ENCODE results near the gene MUTYH. TPM values are rescaled to one million over a fixed set of nuclear protein-coding genes. Genes with fewer than 3 reads are reported as not detected.

The MUTYH gene
- total and polyA plus RNA-seq, 2 of the 8 experiments (the other 6 are each of a cell fraction or from before 2014, with no cell fraction given) = 51.9 to 65.7 TPM

DNA sequence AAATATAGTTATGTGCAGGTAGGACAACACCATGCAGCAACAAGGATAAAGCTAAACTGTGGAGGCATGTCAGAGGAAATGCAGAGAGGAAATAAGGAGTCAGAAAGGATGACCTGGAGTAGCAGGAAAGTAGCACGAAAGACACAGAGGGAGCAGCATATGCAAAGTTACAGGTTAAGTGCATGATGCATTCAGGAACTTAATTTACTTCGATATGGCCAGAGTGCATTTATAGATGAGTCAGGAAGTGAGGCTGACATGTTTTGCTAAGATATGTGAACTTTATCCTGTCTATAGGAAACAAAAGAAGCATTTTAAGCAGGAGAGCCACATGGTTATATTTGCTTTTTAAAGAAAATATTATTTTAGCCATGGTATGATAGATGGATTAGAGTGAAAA lies 15.4 kb upstream of the MUTYH start:
- no peak overlapping the region for H3K23ac ChIP-seq (ENCODE audit: insufficient read length)
- no peak overlapping the region for H3K4me2 ChIP-seq (ENCODE audit: insufficient read depth in 1 of 2, low read depth in 2 of 2, low read length in 2 of 2)
- no peaks in the 10 kb centered on the region for H3K9me3 ChIP-seq (ENCODE audit: insufficient read depth in 2 of 2, low read depth in 1 of 2, low read length in 1 of 2)
- H2AK5ac ChIP-seq (ENCODE audit: low read depth, low read length) = no peak overlapping the region
- peaks cover 0 to 2% of the 10 kb centered on the region in 2 experiments for H4K20me1 ChIP-seq (replicated peaks in 1 of 2; ENCODE audit: control insufficient read depth in 1 of 2, insufficient read depth in 2 of 2, low read length in 2 of 2)
- POLR2A ChIA-PET (ENCODE audit: partially characterized antibody) = interaction anchor here (1.3 to 14.2 kb wide), 3 partner anchors 12 to 30 kb away, joined by 3 to 162 read pairs (median 3); partner anchors contain the start of genes MUTYH and TOE1
- H2BK12ac ChIP-seq (ENCODE audit: low read depth, low read length) = no peak overlapping the region
- no peak overlapping the region for H3K4ac ChIP-seq (replicated peaks; ENCODE audit: insufficient read length, low read depth, low read length)
- no peaks in the 10 kb centered on the region for H3K27me3 ChIP-seq (replicated peaks in 1 of 4; ENCODE audit: control insufficient read depth in 3 of 4, extremely low read depth in 1 of 4, insufficient read depth in 3 of 4, low read length in 3 of 4)
- no peak overlapping the region for H2BK15ac ChIP-seq (ENCODE audit: low read length)
- no peak overlapping the region for H3K9ac ChIP-seq (replicated peaks in 1 of 4; ENCODE audit: extremely low read depth in 1 of 4, low read depth in 3 of 4, low read length in 3 of 4)
- DNase-seq (ENCODE audit: low read depth in 1 of 2, low spot score in 2 of 2) = no peak
- H3K27ac ChIP-seq (ENCODE audit: low read depth, low read length) = no peak overlapping the region
- H3K79me1 ChIP-seq (ENCODE audit: low read depth, low read length) = no peaks in the 10 kb centered on the region; the same call in 1 of the 2 replicates
- H4K91ac ChIP-seq (replicated peaks; ENCODE audit: insufficient read length, low read length) = no peak overlapping the region
- H3K56ac ChIP-seq (replicated peaks; ENCODE audit: insufficient read length, low read depth, low read length) = no peak overlapping the region
- no peak overlapping the region for H2BK120ac ChIP-seq (replicated peaks; ENCODE audit: low read depth, low read length)
- H3K23me2 ChIP-seq (ENCODE audit: low read depth, low read length) = no peaks in the 10 kb centered on the region
- no peak overlapping the region for H2AFZ ChIP-seq (ENCODE audit: low read length)
- no peak for TF ChIP-seq RFX5 (IDR thresholded peaks at IDR 0.05; ENCODE audit: borderline replicate concordance, low read depth, low read length)
- TF ChIP-seq CEBPB (IDR thresholded peaks at IDR 0.05; ENCODE audit: low read depth, low read length) = no peak
- no peak for TF ChIP-seq JUN (IDR thresholded peaks at IDR 0.05; ENCODE audit: low read depth, low read length)
- TF ChIP-seq, protein P1, sequence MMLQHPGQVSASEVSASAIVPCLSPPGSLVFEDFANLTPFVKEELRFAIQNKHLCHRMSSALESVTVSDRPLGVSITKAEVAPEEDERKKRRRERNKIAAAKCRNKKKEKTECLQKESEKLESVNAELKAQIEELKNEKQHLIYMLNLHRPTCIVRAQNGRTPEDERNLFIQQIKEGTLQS (IDR thresholded peaks at IDR 0.05; ENCODE audit: insufficient read depth, low read depth, low read length) = no peak
- TF ChIP-seq SRF (IDR thresholded peaks at IDR 0.05; ENCODE audit: low read depth, low read length) = no peak
- no peak for TF ChIP-seq NRF1 (IDR thresholded peaks at IDR 0.05; ENCODE audit: low read depth, low read length)
- TF ChIP-seq PHF8 (conservative IDR thresholded peaks at IDR 0.05; ENCODE audit: low read depth, low read length) = no peak
- no peak overlapping the region for H4K8ac ChIP-seq (ENCODE audit: extremely low read depth, insufficient read depth, low read length)
- H3K36me3 ChIP-seq (ENCODE audit: control insufficient read depth in 2 of 4, insufficient read depth in 4 of 4, low read length in 3 of 4) = no peaks in the 10 kb centered on the region
- H2BK20ac ChIP-seq (ENCODE audit: low read length) = no peak overlapping the region
- 88% methylated on average over 2 of the region's 2 CpGs; no CpG with 5 or more reads in 1 of the 2 experiments for WGBS, 2 experiments (ENCODE audit: extremely low coverage in 1 of 2, insufficient coverage in 1 of 2, insufficient read length in 1 of 2, insufficient replicate concordance in 2 of 2, low coverage in 1 of 2, low lambda C conversion rate in 2 of 2, missing lambda C conversion rate in 1 of 2)
- CTCF ChIA-PET (ENCODE audit: partially characterized antibody) = interaction anchor here (0.8 to 10.3 kb wide), 7 partner anchors 10 to 315 kb away, joined by 3 to 194 read pairs (median 4); partner anchors contain the start of genes MUTYH, TESK2 and TOE1
- no peak overlapping the region for H3K18ac ChIP-seq (ENCODE audit: extremely low read depth, low read length)
- H2BK5ac ChIP-seq (ENCODE audit: low read depth, low read length) = no peak overlapping the region
- H4K5ac ChIP-seq (ENCODE audit: insufficient read length, low read depth, low read length) = no peak overlapping the region
- H3K4me1 ChIP-seq (replicated peaks in 1 of 4; ENCODE audit: control insufficient read depth in 3 of 4, insufficient read depth in 4 of 4, low read length in 3 of 4) = peaks cover 0 to 8% (median 7%) of the 10 kb centered on the region in 4 experiments; a peak in 6 of 7 replicates
- H3K14ac ChIP-seq (ENCODE audit: insufficient read length) = no peak overlapping the region
- H3K4me3 ChIP-seq (ENCODE audit: extremely low read depth in 1 of 4, insufficient read depth in 2 of 4, low read depth in 3 of 4, low read length in 4 of 4) = no peak overlapping the region
- FAIRE-seq = no peak
- H3K79me2 ChIP-seq (ENCODE audit: control insufficient read depth in 1 of 2, insufficient read depth in 2 of 2, low read length in 2 of 2) = no peaks in the 10 kb centered on the region
